ENCODE data around the gene PLK2.

PLK2 gene

DNA sequence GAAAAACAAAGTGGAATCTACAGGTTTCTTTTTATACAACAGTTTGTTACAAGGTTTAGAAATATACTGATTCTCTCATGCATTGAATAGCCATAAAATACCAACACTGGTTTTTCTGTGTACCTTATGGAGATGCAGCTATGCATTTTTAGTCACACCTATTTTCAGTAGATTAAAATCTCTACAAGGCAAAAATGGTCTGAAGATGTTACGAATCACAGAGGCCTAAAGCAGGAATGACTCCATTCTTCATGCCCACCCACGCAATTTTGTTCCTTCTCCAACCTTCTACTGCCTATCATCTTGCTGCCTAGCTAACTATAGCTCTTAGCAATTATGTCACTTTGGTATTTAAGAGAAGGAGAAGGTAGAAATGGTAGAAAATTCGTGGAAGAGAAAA is 9.9 kb downstream of the PLK2 start:
- no peak for DNase-seq (ENCODE audit: low spot score)

DNA sequence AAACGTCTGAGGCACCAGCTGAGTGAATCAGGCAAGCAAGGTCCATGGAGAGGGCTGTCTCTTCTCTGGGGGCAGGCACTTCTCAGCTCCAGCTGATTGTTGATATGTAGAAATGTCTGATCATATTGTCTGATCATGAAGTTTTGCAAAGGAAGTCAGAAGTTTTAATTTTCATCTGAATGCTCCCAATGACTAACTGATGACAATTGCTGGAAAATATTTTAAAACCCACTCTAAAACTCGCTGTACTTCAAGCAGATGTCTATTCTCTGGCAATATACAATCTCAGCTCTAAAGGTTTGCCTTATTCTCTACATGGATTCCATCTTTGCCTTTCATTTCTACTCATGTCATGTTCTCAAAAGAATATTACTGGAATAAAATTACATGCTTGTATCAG is 12.7 kb downstream of the PLK2 start:
- DNase-seq (ENCODE audit: low spot score): no peak

DNA sequence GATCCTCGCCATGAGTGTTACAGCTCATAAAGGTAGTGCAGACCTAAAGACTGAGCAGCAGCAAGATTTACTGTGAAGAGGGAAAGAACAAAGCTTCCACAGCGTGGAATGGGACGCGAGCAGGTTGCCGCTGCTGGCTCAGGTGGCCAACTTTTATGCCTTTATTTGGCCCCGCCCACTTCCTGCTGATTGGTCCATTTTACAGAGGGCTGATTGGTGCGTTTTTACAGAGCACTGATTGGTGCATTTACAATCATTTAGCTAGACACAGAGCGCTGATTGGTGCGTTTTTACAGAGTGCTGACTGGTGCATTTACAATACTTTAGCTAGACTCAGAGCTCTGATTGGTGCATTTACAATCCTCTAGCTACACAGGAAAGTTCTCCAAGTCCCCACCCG is 13.9 kb downstream of the PLK2 start:
- no peak for DNase-seq (ENCODE audit: low spot score)

DNA sequence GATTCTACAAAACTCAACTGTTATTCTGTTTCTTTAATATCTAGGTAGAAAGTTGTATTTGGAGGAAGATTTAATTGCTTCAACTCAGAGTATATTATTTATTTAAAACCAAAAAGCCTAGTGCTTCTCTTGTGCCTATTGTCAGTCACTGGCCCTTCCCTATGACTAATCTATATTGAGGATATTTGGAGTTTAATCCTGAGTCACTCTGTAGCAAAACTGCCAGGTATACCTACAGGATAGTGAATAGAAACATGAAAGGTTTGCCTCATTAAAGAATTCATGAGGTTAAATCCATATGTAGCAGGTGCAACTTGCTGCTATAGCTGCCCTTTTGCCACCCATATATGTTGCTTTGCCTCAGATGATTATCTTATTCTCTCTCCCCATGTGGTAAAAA is 15.1 kb downstream of the PLK2 start:
- DNase-seq (ENCODE audit: low spot score): no peak

DNA sequence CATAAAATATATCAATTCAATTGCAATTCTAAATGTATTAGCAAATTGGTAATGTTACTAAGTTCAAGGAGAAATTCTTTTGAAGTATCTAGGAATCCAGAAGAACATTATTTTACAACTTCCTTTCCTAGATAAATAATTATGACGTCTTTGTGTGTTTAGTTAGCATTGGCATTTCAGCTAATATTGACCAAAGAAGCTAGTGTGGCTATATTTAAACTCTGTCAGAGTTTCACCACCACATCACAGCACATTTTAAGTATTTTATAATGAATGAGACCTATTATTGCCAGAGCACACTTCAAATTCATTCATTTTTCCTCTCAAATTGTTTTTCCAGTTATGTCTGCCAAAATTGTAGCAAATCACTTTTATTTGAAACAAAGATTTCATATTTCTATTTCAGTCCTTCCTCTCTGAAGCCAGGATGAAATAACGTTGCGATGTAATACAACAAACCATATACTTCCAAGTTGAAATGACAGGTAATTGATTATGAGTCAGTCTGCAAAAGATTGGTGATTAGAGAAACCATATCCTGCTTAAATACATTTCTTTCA is 18.9 kb downstream of the PLK2 start:
- no peak for DNase-seq (ENCODE audit: low spot score)

DNA sequence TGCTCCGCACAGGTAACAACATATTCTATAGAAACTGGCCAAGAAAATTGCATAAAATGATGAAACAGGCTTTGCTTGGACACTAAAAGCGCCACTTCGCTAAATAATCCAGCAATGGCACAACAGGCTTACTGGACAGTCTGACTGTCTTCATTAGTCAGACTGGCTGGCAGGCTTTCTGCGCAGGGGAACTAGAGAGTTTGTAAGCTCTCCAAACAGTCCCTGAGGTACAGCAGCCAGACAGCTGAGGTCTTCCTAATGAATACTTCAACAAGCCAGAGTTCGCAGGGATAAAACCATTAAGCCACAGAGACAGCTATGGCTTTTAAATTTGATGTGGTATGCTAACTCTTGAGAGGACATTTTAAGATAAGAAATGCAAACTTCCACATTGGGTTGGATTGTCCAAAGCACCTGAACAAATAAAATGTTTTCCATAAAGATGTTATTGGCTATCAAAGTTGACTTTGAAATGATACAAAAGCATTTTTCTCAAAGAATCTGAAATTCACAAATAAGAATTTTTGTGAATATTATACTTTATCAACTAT is 20.7 kb downstream of the PLK2 start:
- no peak for DNase-seq (ENCODE audit: low spot score)

DNA sequence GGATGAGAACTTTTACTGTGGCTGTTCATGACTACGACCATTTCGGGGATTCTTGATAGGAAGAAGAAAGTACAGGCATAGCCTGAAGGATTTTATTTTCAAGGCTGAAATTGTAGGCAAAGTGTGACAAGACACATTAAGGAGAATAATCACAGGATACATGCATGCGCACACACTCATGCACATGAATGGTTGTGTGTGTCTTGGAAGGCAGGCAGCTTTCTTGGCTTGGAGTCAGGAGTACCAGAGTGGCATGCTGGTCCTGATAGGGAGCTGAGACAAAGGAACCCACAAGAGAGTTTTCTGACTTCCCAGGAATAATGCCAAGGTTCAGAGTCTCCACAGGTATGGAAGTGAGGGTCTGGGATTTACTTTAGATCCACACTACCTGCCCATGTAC is 22.2 kb downstream of the PLK2 start:
- DNase-seq (ENCODE audit: low spot score): no peak

DNA sequence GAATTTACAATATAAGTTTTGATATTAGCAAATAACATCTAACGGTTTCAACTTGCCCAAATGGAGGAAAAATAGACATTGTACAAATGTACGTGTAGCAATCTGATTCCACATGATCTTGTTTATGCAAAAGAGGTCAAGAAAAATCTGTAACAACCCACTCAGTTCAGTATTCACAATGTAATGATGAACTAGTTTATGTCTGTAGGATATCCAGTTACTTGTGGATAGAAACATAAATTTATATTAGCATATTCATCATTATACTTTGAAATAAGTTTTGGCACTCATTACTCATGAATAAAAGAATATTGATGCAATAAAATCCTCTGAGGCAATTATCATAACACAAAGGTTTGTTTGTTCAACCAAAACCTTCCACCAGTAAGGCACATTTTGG is 28.1 kb downstream of the PLK2 start:
- no peak for DNase-seq (ENCODE audit: low spot score)

DNA sequence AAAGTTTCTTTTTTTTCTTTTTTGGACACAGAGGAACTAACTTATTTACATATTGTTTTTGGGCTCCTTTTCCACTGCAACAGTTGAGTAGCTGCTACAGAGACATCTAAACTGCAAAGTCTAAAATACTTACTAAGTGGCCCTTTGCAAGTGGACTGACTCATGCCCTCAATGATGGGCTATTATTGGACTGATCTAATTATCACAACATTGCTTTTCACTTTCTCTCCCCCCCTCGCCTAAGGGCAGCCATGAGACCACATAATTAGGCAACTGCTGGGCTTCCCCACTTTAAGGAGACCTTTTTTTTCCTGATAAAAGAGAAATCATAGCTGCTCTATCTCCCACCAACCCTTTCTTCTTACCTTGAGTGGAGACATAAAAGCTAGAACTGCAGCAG is 47.0 kb downstream of the PLK2 start:
- no peak for DNase-seq (ENCODE audit: low spot score)

DNA sequence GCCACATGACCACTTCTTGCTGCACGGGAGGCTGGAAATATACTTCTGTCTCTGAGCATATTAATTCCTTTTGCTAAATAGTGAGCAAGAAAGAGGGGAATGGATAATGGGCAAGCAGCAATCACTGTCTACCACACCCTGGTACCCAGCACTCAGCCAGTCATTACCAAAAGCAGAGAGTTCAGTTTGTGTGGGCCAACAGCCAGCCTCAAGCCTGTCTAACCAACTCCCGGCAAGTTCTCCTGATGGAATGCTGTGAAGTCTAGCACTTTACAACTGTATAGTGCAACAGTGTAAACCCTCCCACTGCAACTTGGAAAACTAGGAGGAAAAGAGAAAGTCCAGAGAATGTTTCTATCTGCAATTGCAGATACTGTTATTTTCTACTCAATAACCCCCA is 47.8 kb downstream of the PLK2 start:
- DNase-seq (ENCODE audit: low spot score): no peak

DNA sequence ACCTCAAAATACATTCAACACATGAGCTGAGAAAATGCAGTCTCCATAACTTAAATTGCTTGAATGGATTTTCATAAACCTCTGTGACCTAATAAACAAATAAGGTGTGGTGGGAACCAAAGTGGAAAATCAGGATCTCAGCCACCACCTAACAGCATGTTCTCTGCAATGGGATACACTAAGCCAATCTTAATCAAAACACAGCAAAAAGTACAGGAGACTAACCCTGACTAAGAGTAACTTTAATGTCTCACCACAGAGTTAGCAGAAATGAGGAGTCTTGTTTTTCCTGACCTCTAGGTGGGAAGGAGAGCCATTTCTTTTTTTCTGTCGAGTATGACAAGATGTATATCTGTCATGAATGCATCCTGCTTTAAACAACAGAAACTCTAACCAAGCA is 48.5 kb downstream of the PLK2 start:
- DNase-seq (ENCODE audit: low spot score): no peak

DNA sequence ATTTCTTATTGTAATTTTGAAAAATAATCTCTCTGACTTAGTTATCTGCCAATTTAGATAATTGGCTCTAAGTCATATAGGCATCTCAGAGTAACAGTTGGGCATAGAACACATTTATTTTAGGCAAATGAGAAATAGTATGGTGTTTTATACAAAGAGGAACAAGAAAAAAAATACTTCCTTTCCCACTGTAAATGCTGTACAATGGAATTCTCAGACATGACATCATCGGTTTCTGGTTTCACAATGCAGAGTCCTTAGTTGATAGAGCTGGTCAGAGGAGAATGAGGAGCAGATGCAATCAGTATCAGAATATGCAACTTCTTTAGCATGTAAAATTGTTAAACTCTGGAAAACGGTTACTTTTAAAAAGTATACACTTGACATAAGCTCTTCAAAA is 49.4 kb downstream of the PLK2 start:
- no peak for DNase-seq (ENCODE audit: low spot score)

DNA sequence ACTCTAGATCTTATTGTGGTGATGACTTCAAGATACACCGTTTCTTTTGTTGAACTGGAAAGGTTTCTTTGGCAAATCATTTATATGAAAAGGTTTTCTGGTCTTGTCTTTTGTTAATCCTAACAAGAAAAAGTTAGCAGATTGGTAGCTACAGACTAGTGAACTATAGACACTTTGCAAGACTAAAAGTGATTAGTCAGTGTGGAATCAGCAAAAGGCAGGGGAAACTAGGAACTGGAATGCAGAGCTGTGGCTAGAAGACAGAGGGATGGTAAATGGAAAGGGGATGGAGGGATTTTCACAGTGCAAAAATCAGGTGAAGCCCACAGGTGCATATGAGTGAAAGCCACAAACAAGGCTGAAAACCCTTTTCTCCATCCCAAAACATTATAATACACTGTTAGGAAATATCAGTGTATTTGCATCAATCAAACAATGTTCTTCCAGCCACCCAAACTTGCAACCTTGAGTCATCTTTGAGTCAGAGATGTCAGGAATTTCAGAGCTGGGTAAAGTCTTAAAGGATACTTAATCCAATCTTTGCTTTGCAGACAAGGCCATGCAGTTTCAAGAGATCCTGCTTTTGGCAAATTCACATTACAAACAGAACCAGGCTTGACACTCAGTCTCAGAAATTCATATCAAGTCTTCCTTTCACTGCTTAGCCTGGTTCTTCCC is 52.7 kb downstream of the PLK2 start:
- DNase-seq (ENCODE audit: low spot score): no peak

DNA sequence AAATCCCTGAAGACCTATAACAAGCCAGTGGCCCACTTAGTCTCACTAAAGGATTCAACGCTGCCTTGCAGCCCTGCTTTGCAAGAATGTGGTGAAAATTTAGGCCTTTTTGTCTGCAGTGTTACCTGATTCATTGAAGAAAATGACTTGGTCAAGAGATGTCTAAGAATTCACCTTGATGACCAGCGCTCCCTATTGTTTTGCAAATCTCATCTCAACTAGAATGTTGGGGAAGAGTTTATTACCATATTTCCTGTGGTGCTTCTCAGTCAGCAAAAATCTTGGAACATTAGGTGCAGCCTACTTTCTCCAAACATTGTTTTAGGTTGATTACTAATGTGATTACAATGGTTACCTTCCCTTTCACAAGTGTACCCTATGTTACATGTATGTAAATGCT is 53.5 kb downstream of the PLK2 start:
- DNase-seq (ENCODE audit: low spot score): no peak

DNA sequence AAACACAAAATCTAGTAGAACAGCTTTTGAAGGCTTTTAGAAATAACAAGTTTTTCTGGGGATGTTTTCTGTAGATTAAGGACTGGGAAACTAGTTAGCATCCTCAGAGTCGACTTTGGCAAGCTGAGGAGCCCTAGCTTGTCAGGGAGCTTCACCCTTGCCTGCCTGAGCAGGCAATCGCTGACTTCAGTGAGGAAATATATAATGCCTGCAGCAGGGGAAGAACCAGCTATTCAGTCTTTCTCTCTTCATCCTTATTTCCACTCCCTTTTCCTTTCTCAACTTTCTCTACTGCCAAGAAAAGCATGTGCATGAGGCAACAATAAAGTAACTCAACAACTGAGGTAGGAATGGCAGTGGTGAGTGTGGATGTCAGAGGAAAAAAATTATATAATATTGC is 54.7 kb downstream of the PLK2 start:
- DNase-seq (ENCODE audit: low spot score): no peak

DNA sequence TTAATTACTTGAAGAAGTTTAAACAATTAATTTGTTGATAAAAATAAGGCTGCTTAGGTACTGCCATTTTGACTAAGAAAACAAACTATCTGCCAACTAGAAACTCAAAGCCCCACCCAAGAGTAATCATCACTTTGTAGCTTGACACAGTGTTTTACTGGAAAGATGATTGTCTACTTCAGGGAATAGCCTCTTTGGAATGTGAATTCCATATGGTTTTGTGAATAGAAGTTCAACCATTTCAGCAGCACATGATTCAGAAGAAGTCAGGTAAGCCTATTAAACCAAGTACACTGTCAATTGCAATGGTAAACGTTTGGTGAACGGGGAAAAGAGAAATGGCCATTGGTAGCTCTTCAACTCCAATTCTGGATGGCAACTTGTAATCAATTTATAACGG is 55.2 kb downstream of the PLK2 start:
- no peak for DNase-seq (ENCODE audit: low spot score)

Data from HuH-7 (cell line).